Measurements from ENCODE around the gene TCP11L1.
"Not testable (repeated sequence)": the region's sequence is repeated elsewhere in the genome, so short reads cannot be mapped to it uniquely, and the experiment has no call there.

GRCh38 chr11:33048701-33049100 is 9.3 kb downstream of the TCP11L1 start:
- TF ChIP-seq CTCF (IDR thresholded peaks at IDR 0.05); EZH2 (IDR thresholded peaks at IDR 0.05; ENCODE audit: borderline replicate concordance, insufficient read depth, low read depth, low read length, poor library complexity, severe bottlenecking): not testable (repeated sequence)
